Testis (tissue), 2 donors: ENCODE measurements around the gene SLC25A34.

Experiments
- CTCF ChIP-seq, 3 experiments: fragments of 450-650 bp in 2 of 3; fragments of 200-600 bp in 1 of 3; sonication (generic) in 1 of 3; IDR thresholded peaks; one replicate each; pipeline ENCODE4 v1.5.1; 2016 to 2019; ENCODE audit warnings: antibody characterized with exemption in 3 of 3, mild to moderate bottlenecking in 2 of 3, moderate library complexity in 1 of 3
- POLR2A ChIP-seq: fragments of 450-650 bp; IDR thresholded peaks from one replicate; pipeline ENCODE4 v1.6.1; 2017; ENCODE audit warnings: antibody characterized with exemption, mild to moderate bottlenecking, moderate library complexity

DNA sequence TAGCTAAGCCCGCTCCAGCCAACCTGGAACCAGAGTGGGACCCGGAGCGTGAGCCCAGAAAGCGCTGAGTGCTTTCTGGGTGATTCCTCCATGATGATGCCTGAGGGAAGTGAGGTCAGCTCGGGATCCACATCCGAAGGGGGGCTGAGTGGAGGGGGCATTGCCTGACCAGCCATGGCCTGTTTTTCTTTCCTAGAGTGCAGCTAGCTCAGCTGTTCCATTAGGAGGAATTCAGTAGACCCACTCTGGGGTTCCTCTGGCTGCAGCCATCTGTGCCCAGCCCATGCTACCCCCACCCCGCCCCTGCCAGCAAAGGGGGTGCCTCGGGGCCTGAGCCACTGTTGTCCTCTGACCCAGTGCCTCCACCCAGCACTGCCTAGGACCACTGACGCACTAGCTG lies 9.6 kb upstream of the SLC25A34 start:
- TF ChIP-seq POLR2A (no peak), CTCF (IDR thresholded peaks at IDR 0.05) (no peak)
